Measurements from ENCODE around the gene TSPAN18. TPM values are rescaled to one million over a fixed set of nuclear protein-coding genes. Genes with fewer than 3 reads are reported as not detected.
A peak's percentile ranks its signal among the peaks of the same experiment; 100 is the strongest.

TSPAN18 gene
- total and polyA plus RNA-seq, 8 donors, result 0.69 to 2.7 (median 1.5) TPM

- intact Hi-C loops (cut with DNase I), result no loop called here
- no peak for TF ChIP-seq CTCF (IDR thresholded peaks at IDR 0.05)
- FAIRE-seq, result no peak
- Histone ChIP-seq H3K9me3 (no peaks in the 10 kb centered on the region), H3K27ac (no peak overlapping the region), H3K4me1 (no peaks in the 10 kb centered on the region), H3K4me3 (no peak overlapping the region), H3K36me3 (no peaks in the 10 kb centered on the region), H3K27me3 (no peaks in the 10 kb centered on the region)
- WGBS, 2 donors, result 70 to 80% methylated on average over 3 of the region's 3 CpGs
- no peak for ATAC-seq
- no peak for DNase-seq
Measured at GRCh38 chr11:44771841-44772240, 45.1 kb downstream of the TSPAN18 start.

GRCh38 chr11:44773351-44773965, 46.7 kb downstream of the TSPAN18 start:
- Histone ChIP-seq H3K27me3 (no peaks in the 10 kb centered on the region), H3K9me3 (no peaks in the 10 kb centered on the region), H3K4me1 (no peaks in the 10 kb centered on the region), H3K27ac (no peak overlapping the region), H3K36me3 (no peaks in the 10 kb centered on the region), H3K4me3 (no peak overlapping the region)
- 65 to 76% methylated on average over 9 of the region's 9 CpGs for WGBS, 2 donors
- intact Hi-C loops (cut with DNase I), result no loop called here
- no peak for DNase-seq
- ATAC-seq, result no peak
- FAIRE-seq, result no peak
- no peak for TF ChIP-seq CTCF (IDR thresholded peaks at IDR 0.05)

- Histone ChIP-seq H3K4me1 (no peaks in the 10 kb centered on the region), H3K9me3 (no peaks in the 10 kb centered on the region), H3K36me3 (no peaks in the 10 kb centered on the region), H3K27me3 (no peaks in the 10 kb centered on the region), H3K4me3 (no peak overlapping the region), H3K27ac (no peak overlapping the region)
- WGBS, 2 donors, result 38 to 65% methylated on average over 2 of the region's 2 CpGs
- DNase-seq, result peak in 1 of 6 donors; percentile 4
- TF ChIP-seq CTCF (IDR thresholded peaks at IDR 0.05), result no peak
- ATAC-seq, result no peak
- intact Hi-C loops (cut with DNase I), result no loop called here
- FAIRE-seq, result no peak
Measured at GRCh38 chr11:44774108-44774507, 47.3 kb downstream of the TSPAN18 start.

GRCh38 chr11:44774731-44775130, 48.0 kb downstream of the TSPAN18 start:
- no peaks in the 10 kb centered on the region for H3K9me3 ChIP-seq
- FAIRE-seq (no peak), DNase-seq (peak in 1 of 6 donors; percentile 2), ATAC-seq (no peak)
- H3K4me3 ChIP-seq, result no peak overlapping the region
- 40 to 46% methylated on average over 4 of the region's 4 CpGs for WGBS, 2 donors
- H3K4me1 ChIP-seq, result no peaks in the 10 kb centered on the region
- H3K27ac ChIP-seq, result no peak overlapping the region
- intact Hi-C loops (cut with DNase I), result no loop called here
- no peak for TF ChIP-seq CTCF (IDR thresholded peaks at IDR 0.05)
- H3K27me3 ChIP-seq, result no peaks in the 10 kb centered on the region
- no peaks in the 10 kb centered on the region for H3K36me3 ChIP-seq

GRCh38 chr11:44775366-44775984, 48.7 kb downstream of the TSPAN18 start:
- no peak for FAIRE-seq
- no peaks in the 10 kb centered on the region for H3K36me3 ChIP-seq
- H3K4me1 ChIP-seq, result no peaks in the 10 kb centered on the region
- intact Hi-C loops (cut with DNase I), result no loop called here
- H3K27ac ChIP-seq, result no peak overlapping the region
- peak; percentile 49 to 58 (median 54) for TF ChIP-seq CTCF (IDR thresholded peaks at IDR 0.05)
- DNase-seq, result peak in 5 of 6 donors; percentile 38 to 75 (median 56)
- no peaks in the 10 kb centered on the region for H3K9me3 ChIP-seq
- ATAC-seq, result peak; percentile 58 to 86 (median 76)
- H3K4me3 ChIP-seq, result no peak overlapping the region
- H3K27me3 ChIP-seq, result no peaks in the 10 kb centered on the region
- WGBS, 2 donors, result 26 to 35% methylated on average over 12 of the region's 12 CpGs

Measured in pancreas (tissue), 10 donors.